Right renal pelvis (tissue), 4 donors: ENCODE results near the gene TRMU. TPM values are rescaled to one million over a fixed set of nuclear protein-coding genes. Genes with fewer than 3 reads are reported as not detected.

Source experiments
- DNase-seq, 4 donors: peaks; one replicate each; pipeline ENCODE4 v3.0.0-alpha.2; 2013; ENCODE audit warnings: low read depth in 4 of 4, low spot score in 3 of 4, missing footprints in 1 of 4
- polyA plus RNA-seq, 4 donors: library from polyadenylated mRNA; unstranded; fragments of 120-200 nt; gene quantifications; one replicate each; pipeline ENCODE4 v1.2.1, GENCODE V29; 2013; ENCODE audit not compliant: insufficient read length in 4 of 4

Gene TRMU
- polyA plus RNA-seq = 10 to 100 TPM; 44.0 to 54.8 (median 49.9) TPM

- DNase-seq = peak; percentile 72 to 77 (median 73)
Measured at GRCh38 chr22:46335201-46336118, at the start of gene TRMU. Gene TRMU (plus strand): TSS chr22:46335714. CDS start chr22:46335765, 51 bp downstream.

GRCh38 chr22:46286006-46286405 lies 49.5 kb upstream of the TRMU start:
- DNase-seq = no peak

- no peak for DNase-seq
Measured at GRCh38 chr22:46286941-46287872, 48.3 kb upstream of the TRMU start.

- no peak for DNase-seq
Measured at GRCh38 chr22:46287873-46288751, 47.4 kb upstream of the TRMU start.

- no peak for DNase-seq
Measured at GRCh38 chr22:46288846-46289243, 46.7 kb upstream of the TRMU start.

- no peak for DNase-seq
Measured at GRCh38 chr22:46289244-46289891, 46.1 kb upstream of the TRMU start.

GRCh38 chr22:46290121-46290842 lies 45.2 kb upstream of the TRMU start:
- no peak for DNase-seq

GRCh38 chr22:46290843-46291785 lies 44.4 kb upstream of the TRMU start:
- no peak for DNase-seq

- DNase-seq = no peak
Measured at GRCh38 chr22:46292173-46292572, 43.3 kb upstream of the TRMU start.

GRCh38 chr22:46292732-46293131 lies 42.8 kb upstream of the TRMU start:
- no peak for DNase-seq

- no peak for DNase-seq
Measured at GRCh38 chr22:46293577-46294260, 41.8 kb upstream of the TRMU start.

GRCh38 chr22:46294784-46295183 lies 40.7 kb upstream of the TRMU start:
- DNase-seq = no peak

GRCh38 chr22:46295277-46295971 lies 40.1 kb upstream of the TRMU start:
- no peak for DNase-seq

GRCh38 chr22:46296257-46297150 lies 39.0 kb upstream of the TRMU start, which contains the start of gene GTSE1:
Gene GTSE1 (plus strand): TSS chr22:46296870. CDS start chr22:46297401, 531 bp downstream.
- DNase-seq = peak; percentile 94 to 98 (median 96)

- DNase-seq = peak in 1 of 4 donors; percentile 5
Measured at GRCh38 chr22:46297151-46297812, 38.2 kb upstream of the TRMU start.
